Gastrocnemius medialis (tissue), 4 donors: Measurements from ENCODE around the gene RALY.

ENCODE experiments used
- POLR2A ChIP-seq, 2 donors: fragments of 450-650 bp; IDR thresholded peaks; one replicate each; pipeline ENCODE4 v1.6.1; 2017; ENCODE audit warnings: antibody characterized with exemption in 2 of 2, mild to moderate bottlenecking in 2 of 2, moderate library complexity in 2 of 2
- TF ChIP-seq, protein P1 (sequence below), 5 experiments: fragments of 450-650 bp in 3 of 5; fragments of 200-600 bp in 2 of 5; sonication (generic) in 2 of 5; IDR thresholded peaks in 4 of 5; conservative IDR thresholded peaks in 1 of 5; 1 replicate in 4 of 5; 2 replicates in 1 of 5; pipeline ENCODE4 v1.5.1; 2016 to 2019; ENCODE audit warnings: antibody characterized with exemption in 5 of 5, mild to moderate bottlenecking in 3 of 5, moderate library complexity in 3 of 5

GRCh38 chr20:34018166-34018565, 24.5 kb downstream of the RALY start:
- TF ChIP-seq, protein P1, sequence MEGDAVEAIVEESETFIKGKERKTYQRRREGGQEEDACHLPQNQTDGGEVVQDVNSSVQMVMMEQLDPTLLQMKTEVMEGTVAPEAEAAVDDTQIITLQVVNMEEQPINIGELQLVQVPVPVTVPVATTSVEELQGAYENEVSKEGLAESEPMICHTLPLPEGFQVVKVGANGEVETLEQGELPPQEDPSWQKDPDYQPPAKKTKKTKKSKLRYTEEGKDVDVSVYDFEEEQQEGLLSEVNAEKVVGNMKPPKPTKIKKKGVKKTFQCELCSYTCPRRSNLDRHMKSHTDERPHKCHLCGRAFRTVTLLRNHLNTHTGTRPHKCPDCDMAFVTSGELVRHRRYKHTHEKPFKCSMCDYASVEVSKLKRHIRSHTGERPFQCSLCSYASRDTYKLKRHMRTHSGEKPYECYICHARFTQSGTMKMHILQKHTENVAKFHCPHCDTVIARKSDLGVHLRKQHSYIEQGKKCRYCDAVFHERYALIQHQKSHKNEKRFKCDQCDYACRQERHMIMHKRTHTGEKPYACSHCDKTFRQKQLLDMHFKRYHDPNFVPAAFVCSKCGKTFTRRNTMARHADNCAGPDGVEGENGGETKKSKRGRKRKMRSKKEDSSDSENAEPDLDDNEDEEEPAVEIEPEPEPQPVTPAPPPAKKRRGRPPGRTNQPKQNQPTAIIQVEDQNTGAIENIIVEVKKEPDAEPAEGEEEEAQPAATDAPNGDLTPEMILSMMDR (IDR thresholded peaks at IDR 0.05 in 4 of 5, conservative IDR thresholded peaks at IDR 0.05 in 1 of 5) = no peak
- TF ChIP-seq POLR2A (IDR thresholded peaks at IDR 0.05) = no peak
